ENCODE data around the gene RNF224. TPM values are rescaled to one million over a fixed set of nuclear protein-coding genes. Genes with fewer than 3 reads are reported as not detected.

RNF224 gene
- total RNA-seq, 4 donors from 2014 or later, result 1.2 to 5.2 (median 3.0) TPM

GRCh38 chr9:137220317-137221094 is 6.8 kb upstream of the RNF224 start:
- 91 to 95% methylated on average over 13 to 19 of the region's 52 CpGs for WGBS, 2 donors
- intact Hi-C loops (cut with DNase I), result no loop called here
- no peak for DNase-seq
- Histone ChIP-seq H3K27ac (peak overlapping the region in 1 of 4 donors; percentile 70), H3K36me3 (peaks cover 0 to 12% (median 0%) of the 10 kb centered on the region in 3 donors), H3K4me1 (peaks cover 39 to 83% (median 44%) of the 10 kb centered on the region in 3 donors), H3K27me3 (no peaks in the 10 kb centered on the region), H3K9me3 (no peaks in the 10 kb centered on the region), H3K4me3 (no peak overlapping the region)
- TF ChIP-seq POLR2A (IDR thresholded peaks at IDR 0.05), result no peak
- no peak for TF ChIP-seq CTCF (IDR thresholded peaks at IDR 0.05)

DNA sequence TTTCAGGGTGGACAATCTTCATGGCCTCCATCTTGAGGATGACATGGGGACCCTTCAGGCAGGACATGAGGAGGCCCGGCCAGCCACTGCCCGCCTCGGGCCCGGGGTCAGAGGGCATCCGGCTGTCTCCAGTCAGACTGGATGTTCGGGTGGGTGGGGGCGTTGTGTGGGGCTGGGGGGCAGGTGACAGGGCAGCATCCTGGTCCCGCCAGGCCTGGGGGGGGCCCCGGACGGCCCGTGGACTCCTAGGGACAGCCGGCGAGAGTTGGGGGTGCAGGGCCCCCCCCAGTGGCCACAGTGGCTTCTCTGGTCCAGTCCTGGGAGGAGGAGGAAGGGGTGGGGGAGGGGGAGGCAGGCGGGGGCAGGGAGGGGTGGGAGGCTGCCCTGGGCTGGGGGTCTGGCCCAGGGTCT is 6.2 kb upstream of the RNF224 start:
- H3K4me3 ChIP-seq, result peak overlapping the region; percentile 30 to 89 (median 58)
- no CpG with 5 or more reads among the region's 14 CpGs for whole genome bisulfite sequencing, 2 donors
- H3K36me3 ChIP-seq, result peaks cover 0 to 6% (median 0%) of the 10 kb centered on the region in 3 donors
- H3K9me3 ChIP-seq, result no peaks in the 10 kb centered on the region
- H3K27ac ChIP-seq, result peak overlapping the region in 3 of 4 donors; percentile 65 to 97 (median 70)
- peaks cover 39 to 89% (median 45%) of the 10 kb centered on the region in 3 donors for H3K4me1 ChIP-seq
- intact Hi-C loops (cut with DNase I), result no loop called here
- no peaks in the 10 kb centered on the region for H3K27me3 ChIP-seq
- no peak for DNase-seq
- TF ChIP-seq CTCF (IDR thresholded peaks at IDR 0.05), result no peak
- TF ChIP-seq POLR2A (IDR thresholded peaks at IDR 0.05), result no peak

DNA sequence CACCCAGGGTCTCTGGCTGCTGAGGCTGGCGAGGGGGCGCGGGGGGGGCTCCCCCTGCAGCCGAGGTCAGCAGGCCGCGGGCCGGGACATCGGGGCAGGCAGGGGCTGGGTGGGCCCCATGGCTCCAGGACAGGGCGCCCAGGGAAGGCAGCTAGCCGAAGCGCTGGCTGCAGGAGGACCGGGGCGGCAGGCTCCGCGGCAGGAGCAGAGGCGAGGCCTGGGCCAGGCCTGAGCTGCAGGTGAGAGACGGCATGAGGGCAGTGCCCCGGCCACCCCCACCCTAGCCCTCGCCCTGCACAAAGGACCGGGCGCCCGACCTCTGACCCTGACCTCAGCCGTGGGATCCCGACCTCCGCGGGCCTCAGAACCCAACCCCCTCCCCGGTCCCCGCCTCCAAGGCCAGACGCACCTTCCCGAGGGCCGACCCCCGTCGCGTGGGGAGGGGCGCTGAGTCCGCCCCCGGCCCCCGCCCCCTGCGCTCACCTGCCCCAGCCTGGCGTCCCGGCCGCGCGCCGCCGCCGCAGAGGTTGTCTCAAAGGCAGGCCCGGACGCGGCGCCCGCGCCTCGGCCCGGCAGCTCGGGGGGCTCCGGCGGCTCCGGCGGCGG is 5.7 kb upstream of the RNF224 start:
- Histone ChIP-seq H3K36me3 (peaks cover 0 to 1% (median 0%) of the 10 kb centered on the region in 3 donors), H3K4me1 (peaks cover 40 to 90% (median 46%) of the 10 kb centered on the region in 3 donors), H3K27ac (peak overlapping the region; percentile 65 to 97 (median 83)), H3K27me3 (no peaks in the 10 kb centered on the region), H3K4me3 (peak overlapping the region; percentile 30 to 89 (median 58)), H3K9me3 (no peaks in the 10 kb centered on the region)
- TF ChIP-seq POLR2A (IDR thresholded peaks at IDR 0.05) (no peak), CTCF (IDR thresholded peaks at IDR 0.05) (no peak)
- intact Hi-C loops (cut with DNase I), result no loop called here
- WGBS, 2 donors, result 4% methylated on average over 10 of the region's 61 CpGs; no CpG with 5 or more reads in 1 of the 2 donors
- no peak for DNase-seq

DNA sequence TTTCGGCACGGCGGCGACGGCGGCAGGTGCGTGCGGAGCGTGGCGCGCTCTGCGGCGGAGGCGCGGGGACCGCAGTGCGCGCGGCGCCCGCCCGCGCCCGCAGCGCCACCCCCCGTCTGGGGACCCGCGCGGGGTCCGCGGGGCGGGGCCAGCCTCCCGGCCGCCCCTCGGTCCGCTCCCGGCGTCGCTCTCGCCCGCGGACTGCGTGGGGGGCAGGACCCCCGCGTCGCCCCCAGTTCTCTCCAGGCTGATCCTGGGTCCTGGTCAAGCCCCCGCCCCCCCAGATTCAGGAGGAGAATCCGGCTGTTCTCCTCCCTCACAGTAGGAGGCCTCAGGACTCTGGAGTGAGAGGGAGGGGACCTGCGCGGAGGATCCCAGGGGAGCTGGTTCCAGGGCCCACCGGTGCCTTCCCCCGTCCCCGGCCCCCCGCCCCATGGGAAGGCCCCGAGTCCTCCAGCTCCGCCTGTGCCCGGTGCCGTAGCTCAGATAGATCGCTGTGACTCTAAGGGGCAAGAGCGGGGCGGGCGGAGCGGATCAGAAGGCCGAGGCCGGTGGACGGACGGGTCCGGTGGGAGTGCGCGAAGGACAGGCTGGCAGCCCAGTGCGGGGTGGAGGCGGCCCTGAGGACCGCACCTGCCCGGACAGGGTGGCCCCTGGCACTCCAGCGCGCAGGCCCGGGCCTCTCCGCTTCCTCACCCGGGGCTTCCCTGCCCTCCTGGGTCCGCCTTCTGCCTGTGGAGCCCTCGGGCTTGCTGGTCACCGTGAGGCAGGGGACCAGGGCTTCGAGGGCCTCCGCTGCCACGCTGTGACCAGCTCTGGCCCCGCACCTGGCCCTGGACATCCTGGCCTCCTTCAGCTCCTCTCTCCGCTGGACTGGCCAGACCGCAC is 4.9 kb upstream of the RNF224 start, which contains the start of gene RNF208:
TSS of gene RNF208 (minus strand) at position 51 of the 888 bp plus-strand sequence. CDS start 1,028 bp downstream, outside the sequence.
- no peak for TF ChIP-seq POLR2A (IDR thresholded peaks at IDR 0.05)
- TF ChIP-seq CTCF (IDR thresholded peaks at IDR 0.05), result no peak
- no peak for DNase-seq
- Histone ChIP-seq H3K4me1 (peaks cover 43 to 90% (median 49%) of the 10 kb centered on the region in 3 donors), H3K27me3 (peaks cover 0 to 6% (median 0%) of the 10 kb centered on the region in 4 donors), H3K27ac (peak within 1 kb of the TSS; percentile 92 to 97 (median 96)), H3K9me3 (no peaks in the 10 kb centered on the region), H3K4me3 (peak within 1 kb of the TSS; percentile 47 to 89 (median 66)), H3K36me3 (no peaks in the 10 kb centered on the region)
- 2% methylated on average over 9 of the region's 88 CpGs; no CpG with 5 or more reads in 1 of the 2 donors for WGBS, 2 donors
- intact Hi-C loops (cut with DNase I), result no loop called here
